HG03108 (cell line): ENCODE measurements around the gene ETV6.

ENCODE experiments used
- ATAC-seq: cut with Tn5 transposase; IDR thresholded peaks from one replicate; pipeline ENCODE4 v1.9.1; 2021; ENCODE audit warnings: moderate library complexity; ENCODE audit not compliant: unreplicated experiment

ETV6 gene

GRCh38 chr12:11821386-11822080 is 172.1 kb downstream of the ETV6 start:
- no peak for ATAC-seq

GRCh38 chr12:11822081-11822834 is 172.8 kb downstream of the ETV6 start:
- no peak for ATAC-seq

GRCh38 chr12:11823043-11823442 is 173.6 kb downstream of the ETV6 start:
- no peak for ATAC-seq

- no peak for ATAC-seq
These were observed 174.1 kb downstream of the ETV6 start for GRCh38 chr12:11823593-11823992.

- no peak for ATAC-seq
These were observed 174.6 kb downstream of the ETV6 start for GRCh38 chr12:11824069-11824468.

GRCh38 chr12:11824736-11825135 is 175.3 kb downstream of the ETV6 start:
- no peak for ATAC-seq

- no peak for ATAC-seq
These were observed 175.8 kb downstream of the ETV6 start for GRCh38 chr12:11825278-11825677.

GRCh38 chr12:11826574-11826973 is 177.1 kb downstream of the ETV6 start:
- ATAC-seq, result no peak

GRCh38 chr12:11827091-11828061 is 177.9 kb downstream of the ETV6 start:
- ATAC-seq, result no peak

- no peak for ATAC-seq
These were observed 180.3 kb downstream of the ETV6 start for GRCh38 chr12:11829764-11830194.

- ATAC-seq, result no peak
These were observed 180.9 kb downstream of the ETV6 start for GRCh38 chr12:11830307-11830801.

GRCh38 chr12:11832093-11832492 is 182.6 kb downstream of the ETV6 start:
- ATAC-seq, result no peak

GRCh38 chr12:11833174-11833895 is 183.9 kb downstream of the ETV6 start:
- ATAC-seq, result no peak

GRCh38 chr12:11834104-11834812 is 184.8 kb downstream of the ETV6 start:
- no peak for ATAC-seq

- ATAC-seq, result no peak
These were observed 185.5 kb downstream of the ETV6 start for GRCh38 chr12:11834931-11835330.

- peak; percentile 85 for ATAC-seq
These were observed 187.0 kb downstream of the ETV6 start for GRCh38 chr12:11836282-11837151.

- ATAC-seq, result no peak
These were observed 187.9 kb downstream of the ETV6 start for GRCh38 chr12:11837216-11837934.

- no peak for ATAC-seq
These were observed 188.9 kb downstream of the ETV6 start for GRCh38 chr12:11838403-11838802.
